HG03045 (cell line): ENCODE measurements around the gene SPIRE2.
"Not testable (repeated sequence)": the region's sequence is repeated elsewhere in the genome, so short reads cannot be mapped to it uniquely, and the experiment has no call there.

Experiments
- ATAC-seq: cut with Tn5 transposase; IDR thresholded peaks from one replicate; pipeline ENCODE4 v1.9.1; 2021; ENCODE audit warnings: mild to moderate bottlenecking, moderate library complexity; ENCODE audit not compliant: unreplicated experiment

The SPIRE2 gene

DNA sequence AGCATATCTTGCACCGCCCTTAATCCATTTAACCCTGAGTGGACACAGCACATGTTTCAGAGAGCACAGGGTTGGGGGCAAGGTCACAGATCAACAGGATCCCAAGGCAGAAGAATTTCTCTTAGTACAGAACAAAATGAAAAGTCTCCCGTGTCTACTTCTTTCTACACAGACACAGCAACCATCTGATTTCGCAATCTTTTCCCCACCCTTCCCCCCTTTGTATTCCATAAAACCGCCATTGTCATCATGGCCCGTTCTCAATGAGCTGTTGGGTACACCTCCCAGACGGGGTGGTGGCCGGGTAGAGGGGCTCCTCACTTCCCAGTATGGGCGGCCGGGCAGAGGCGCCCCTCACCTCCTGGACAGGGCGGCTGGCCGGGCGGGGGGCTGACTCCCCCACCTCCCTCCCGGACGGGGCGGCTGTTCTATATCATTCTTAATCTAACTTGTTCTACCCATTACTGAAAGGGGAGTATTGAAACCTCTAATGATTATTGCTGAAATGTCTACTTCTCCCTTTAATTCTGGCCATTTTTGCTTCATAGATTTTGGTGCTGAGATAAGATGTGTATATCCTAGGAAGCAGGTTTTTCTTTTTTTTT, 21.6 kb upstream of the SPIRE2 start:
- not testable (repeated sequence) for ATAC-seq

DNA sequence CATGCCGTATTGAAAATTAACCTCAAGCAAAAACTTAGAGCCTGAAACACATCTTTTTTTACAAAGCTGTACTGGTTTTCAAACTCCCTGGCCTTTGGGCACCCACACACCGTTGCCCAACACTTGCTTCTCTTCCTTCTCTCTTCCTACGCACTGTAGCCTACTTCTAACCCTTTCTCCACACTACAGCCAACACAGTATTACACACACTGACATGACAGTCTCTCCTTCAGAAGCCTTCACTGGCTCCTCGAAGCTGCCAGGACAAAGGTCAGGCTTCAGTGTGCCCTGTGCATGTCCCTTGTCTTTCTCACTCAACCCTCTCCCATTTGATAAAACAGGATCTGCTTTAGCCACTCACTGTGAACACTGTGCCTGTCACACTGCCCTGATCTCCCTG, 19.8 kb upstream of the SPIRE2 start:
- no peak for ATAC-seq

DNA sequence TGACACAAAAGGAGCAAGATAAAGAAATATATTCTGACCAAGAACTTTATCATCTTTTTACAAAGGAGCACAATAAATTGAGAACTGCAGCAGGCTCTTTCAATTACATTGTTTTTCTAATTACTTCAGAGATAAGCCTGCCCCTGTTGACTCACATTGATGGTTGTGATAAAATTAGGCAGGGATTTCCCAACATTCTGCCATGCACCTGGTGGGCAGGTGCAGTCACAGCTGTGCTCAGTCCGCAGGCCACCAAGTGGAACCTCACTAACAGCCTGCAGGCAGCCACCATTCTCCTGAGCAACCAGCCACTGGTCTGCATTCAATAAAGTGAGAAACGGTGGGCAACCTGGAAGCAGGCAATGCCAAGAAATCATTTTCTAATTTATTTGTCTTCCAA, 17.0 kb upstream of the SPIRE2 start:
- ATAC-seq, result no peak

DNA sequence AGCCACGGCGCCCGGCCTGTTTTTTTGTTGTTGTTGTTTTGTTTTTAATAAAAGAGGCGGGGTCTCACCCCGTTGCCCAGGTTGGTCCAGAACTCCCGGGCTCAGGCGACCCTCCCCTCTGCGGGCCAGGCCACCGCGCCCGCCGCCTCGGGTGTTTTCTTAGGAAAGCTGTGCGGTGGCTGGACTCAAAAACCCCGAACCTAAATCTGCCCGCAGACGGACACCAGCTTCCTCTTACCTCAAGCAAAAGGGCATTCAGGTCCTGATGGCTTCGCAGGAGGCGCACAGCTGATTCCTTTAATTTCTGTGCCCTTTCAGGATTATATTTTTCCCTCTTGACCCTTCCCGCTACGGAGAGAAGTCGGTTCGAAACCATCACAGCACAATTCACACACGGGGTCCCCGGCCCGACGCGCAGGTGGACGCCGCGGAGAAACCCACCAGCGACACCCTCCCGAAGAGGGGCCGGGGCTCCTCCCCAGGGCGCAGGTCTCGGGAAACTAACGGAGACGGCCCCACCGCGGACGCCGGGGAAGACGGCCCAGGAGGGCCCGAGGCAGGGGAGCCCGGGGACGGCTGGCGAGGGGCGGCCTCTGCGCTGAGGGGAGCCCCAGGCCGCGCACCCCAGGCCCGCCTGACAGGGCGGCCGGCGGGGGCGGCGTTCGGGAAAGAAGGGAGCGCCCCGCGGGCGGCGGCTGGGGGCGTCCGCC, 12.5 kb upstream of the SPIRE2 start:
- ATAC-seq, result peak; percentile 27

DNA sequence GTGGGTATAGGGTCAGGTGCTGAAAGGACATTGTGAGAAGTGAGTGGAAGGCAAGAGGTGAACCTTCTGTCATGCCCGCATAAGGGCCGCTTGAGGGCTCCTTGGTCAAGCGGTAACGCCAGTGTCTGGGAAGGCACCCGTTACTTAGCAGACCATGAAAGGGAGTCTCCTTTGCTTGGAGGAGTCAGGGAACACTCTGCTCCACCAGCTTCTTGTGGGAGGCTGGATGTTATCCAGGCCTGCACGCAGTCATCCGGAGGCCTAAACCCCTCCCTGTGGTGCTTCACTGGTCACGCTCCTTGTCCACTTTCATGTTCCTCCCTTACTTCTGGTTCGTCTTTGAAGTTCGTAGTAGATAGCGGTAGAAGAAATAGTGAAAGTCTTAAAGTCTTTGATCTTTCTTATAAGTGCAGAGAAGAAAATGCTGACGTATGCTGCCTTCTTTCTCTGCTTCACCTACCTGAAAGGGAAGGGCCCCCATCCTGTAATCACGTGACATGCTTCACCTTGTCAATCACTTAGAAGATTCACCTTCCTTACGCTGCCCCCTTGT, 9.3 kb upstream of the SPIRE2 start:
- ATAC-seq, result not testable (repeated sequence)

DNA sequence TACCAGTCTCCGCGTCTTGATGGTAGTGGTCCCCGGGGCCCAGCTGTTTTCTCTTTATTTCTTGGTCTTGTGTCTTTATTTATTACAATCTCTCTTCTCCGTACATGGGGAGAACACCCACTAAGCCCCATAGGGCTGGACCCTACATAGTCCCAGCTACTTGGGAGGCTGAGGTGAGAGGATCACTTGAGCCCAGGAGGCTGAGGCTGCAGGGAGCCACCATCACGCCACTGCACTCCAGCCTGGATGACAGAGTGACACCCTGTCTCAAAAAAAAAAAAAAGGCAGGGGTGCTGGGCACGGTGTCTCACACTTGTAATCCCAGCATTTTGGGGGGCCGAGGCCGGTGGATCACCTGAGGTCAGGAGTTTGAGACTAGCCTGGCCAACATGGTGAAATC, 8.8 kb upstream of the SPIRE2 start:
- not testable (repeated sequence) for ATAC-seq

DNA sequence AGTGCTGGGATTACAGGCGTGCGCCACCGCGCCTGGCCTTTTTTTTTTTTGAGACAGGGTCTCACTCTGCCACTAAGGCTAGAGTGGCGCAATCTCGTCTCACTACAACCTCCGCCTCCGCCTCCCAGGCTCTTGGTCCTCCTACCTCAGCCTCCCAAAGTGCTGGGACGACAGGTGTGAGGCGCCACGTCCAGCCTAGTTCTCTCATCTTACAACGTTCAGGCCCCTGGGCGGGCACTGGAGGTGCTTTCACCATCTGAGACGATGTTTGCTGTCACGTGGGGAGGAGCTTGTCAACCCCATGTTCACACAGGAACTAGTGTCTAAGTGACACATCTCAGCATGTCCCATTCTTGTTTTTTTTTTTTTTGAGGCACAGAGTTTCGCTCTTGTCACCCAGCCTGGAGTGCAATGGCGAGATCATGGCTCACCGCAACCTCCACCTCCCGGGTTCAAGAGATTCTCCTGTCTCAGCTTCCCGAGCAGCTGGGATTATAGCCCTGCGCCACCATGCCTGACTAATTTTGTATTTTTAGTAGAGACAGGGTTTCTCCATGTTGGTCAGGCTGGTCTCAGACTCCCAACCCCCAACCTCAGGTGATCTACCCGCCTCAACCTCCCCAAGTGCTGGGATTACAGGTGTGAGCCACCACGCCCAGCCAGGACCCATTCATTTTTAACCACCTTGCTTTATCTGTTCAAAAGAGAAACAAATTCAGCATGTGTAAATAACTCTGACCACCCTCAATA, 6.7 kb upstream of the SPIRE2 start:
- ATAC-seq, result no peak

DNA sequence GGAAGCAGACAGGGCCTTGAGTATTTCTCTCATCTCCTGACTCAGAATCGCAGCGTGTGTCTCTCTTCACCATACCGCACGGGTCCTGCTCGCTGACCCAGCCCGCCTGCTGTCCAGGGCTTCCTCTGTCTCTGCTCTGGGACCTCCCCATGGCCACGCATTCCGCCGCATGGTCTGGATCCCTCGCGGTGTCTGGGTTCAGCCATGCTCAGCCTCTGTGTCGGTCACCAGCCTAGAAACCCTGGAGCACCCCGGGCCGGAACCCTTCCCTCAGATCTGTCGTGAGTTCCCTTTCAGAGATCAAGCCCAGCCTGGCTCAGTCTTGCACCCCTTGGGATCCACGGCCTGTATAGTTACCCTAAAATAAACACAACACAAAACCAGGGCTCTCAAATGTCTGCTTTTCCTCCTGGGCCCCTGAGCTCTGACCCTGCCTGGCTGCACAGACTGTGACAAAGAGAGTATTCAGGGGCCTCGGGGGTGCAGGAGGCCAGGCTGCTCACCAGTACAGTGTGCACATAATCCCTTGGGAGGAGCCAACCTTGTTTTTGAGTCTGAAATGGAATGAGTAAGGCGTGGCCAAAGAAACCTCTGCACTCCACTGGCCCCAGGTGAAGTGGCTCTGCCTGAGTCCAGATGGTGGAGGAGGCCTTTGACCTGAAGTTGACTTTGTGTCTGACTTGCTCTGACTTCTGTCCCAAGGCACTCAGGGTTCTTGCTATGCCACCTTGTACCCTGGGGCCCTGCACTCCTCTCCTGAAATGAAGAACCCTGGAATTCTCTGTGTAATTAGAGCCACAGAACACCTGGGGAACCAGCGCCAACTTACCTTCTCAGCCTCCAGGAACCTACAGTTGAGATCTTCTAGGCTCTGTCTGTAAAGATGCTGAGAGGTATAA, 5.8 kb upstream of the SPIRE2 start:
- no peak for ATAC-seq

DNA sequence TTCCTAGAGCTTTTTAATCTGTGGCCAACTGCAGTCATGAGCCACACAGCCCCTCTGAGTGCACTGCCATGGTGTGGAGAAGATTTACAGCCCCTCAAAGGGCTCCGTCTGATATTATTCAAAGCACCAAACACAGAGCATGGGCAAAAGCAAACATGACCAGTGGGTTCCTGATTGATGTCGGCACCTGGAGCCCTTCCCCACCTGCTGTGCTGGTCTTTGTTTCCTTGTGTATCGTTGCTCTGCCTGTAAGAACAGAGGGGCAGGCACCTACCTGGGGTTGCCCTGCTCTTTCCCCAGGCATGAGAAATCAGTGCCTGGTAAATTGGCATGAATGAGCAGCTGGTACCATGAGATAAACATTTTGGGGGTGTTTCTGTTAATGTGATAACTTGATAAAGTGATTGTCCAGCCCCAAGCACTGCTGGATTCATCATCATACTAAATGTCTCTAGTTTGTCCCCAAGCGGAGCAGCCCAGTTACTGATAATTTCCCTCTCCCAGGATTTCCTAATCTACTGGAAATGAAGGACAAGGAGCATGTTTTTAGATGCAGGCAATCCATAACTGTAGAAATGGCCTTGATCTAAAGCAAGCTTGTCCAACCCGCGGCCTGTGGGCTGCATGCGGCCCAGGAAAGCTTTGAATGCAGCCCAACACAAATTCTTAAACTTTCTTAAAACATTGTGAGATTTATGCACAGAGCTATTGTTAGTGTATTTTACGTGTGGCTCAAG, 5.0 kb upstream of the SPIRE2 start:
- no peak for ATAC-seq

DNA sequence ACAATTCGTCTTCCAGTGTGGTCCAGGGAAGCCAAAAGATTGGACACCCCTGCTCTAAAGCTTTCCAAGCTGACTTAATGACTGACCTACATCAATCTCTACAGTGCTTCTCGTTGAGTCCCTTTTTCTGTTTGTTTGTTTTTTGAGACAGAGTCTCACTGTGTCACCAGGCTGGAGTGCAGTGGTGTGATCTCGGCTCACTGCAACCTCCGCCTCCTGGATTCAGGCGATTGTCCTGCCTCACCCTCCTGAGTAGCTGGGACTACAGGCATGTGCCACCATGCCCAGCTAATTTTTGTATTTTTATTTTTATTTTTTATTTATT, 4.5 kb upstream of the SPIRE2 start:
- ATAC-seq, result not testable (repeated sequence)

DNA sequence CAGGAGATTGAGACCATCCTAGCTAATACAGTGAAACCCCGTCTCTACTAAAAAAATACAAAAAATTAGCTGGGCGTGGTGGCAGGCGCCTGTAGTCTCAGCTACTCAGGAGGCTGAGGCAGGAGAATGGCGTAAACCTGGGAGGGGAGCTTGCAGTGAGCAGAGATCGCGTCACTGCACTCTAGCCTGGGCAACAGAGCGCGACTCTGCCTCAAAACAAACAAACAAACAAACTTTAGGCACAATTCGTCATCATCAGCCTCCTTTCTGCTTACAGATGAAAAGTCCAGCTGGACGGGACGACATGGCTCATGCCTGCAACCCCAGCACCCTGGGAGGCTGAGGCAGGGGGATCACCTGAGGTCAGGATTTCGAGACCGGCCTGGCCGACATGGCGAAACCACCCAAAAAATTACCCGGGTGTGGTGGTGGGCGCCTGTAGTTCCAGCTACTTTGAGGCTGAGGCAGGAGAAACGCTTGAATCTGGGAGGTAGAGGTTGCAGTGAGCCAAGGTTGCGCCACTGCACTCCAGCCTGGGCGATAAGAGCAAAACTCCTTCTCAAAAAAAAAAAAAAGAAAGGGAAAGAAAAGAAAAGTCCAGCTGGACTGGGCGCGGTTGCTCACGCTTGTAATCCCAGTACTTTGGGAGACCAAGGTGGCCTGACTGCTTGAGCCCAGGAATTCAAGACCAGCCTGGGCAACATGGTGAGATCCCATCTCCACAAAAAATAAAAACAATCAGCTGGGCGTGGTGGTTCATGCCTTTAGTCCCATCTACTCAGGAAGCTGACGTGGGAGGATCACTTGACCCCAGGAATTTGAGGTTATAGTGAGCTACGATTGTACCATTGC, 1.5 kb upstream of the SPIRE2 start:
- no peak for ATAC-seq

DNA sequence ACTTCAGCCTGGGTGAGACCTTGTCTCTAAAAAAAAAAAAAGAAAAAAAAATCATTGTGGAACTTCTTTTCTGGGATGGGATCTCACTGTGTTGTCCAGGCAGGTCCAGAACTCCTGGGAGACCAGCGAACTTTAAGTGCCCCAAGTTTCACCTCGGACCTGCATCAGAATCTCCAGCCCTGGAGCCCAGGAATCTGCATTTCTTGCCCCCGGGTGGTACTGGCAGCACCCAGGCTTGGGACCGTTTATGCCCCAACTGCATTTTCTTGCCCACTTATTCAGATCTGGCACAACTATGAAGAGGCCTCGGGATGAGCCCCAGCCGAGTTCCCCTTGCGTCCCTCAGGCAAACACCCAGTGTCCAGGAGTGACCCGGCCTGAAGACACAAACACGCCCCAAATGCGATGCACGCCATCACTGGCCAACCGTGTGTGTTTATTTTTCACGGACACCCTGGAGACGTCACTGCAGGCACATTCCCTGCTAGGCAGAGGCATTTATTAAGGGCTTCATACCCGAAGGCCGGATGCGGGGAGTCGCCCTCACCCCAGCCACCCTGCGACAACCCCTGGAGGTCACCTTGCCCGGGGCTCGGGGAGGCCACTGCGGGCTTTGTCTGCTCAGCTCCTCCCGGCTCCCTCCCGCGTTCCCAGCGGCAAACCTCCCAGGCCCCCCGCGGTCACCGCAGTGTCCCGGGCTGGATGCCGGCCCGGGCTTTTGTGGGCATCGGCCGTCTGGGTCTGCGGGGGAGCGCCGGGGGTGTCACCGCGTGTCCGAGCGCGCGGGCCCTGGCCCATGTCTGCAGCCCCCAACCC, 684 bp upstream of the SPIRE2 start:
- ATAC-seq, result no peak

DNA sequence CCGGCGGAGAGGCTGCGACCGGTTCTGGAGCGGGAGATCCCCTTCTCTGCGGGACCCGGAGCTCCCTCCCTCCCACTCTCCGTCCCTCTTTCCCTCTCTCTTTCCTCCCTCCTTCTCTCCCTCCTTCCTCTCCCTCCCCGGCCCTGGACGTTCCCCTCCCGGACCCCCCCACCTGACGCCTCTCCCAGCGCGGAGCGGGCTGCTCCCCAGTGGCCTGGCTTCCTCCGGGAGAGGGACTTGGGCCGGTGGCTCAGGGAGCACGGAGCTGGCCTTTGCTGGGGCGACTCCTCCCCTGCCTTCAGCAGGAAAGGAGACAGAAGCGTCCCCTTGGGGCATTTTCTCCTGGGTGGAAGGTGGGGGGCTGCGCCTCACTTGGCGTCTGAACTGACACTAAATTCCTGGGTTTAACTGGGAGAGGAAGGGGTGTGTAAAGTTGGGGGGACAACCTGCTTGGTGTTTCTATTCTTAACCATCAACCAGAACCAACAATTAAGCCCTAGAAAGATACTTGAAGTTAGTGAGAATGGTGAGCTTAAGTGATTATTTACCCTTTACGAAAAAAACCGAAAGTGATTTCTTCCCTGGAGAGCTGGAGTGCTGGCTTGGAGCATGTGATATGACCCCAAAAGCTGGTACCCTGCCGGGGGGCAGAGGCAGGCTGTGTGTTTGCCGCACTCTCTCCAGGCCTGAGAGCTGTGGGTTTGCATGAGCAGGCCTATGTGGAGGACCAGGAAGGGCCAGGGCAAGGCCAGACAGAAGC, 775 bp downstream of the SPIRE2 start:
- ATAC-seq, result no peak

DNA sequence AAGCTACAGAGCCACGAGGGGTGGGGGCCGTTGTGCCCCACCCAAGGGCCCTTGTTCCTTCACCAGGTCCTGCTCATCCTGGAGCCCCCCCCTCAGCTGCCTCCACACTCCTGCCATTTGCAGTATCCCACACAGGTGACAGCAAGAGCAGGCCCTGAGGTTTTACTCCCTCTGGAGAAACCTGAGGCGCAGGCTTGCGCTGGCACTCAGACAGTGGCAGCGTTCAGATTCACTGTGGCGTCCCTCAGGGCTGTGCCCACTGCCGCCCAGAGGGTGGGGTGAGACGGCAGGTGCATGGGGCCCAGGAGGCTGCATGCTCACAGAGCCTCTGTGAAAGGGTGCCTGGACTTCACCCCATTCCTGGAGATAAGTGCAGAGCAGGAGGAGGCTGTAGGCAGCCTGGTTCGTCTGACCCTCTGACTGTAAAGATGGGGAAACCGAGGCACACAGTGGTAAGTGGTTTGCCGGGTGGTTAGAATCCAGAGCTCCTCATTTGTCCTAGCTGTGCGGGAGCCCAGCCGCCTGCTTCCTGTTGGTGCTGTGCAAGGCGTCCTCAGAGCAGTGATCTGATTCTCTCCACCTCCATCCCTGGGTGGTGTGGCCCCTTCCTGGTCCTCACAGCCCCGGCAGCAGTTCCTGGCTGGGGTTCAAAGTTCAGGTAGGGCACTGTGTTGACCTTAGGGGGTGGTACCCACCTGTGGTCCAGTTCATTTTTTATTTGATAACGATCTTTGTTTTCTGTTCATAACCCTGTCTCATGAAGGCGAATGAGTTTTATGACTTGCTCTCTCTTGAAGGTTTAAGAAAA, 1.6 kb downstream of the SPIRE2 start:
- ATAC-seq, result no peak

DNA sequence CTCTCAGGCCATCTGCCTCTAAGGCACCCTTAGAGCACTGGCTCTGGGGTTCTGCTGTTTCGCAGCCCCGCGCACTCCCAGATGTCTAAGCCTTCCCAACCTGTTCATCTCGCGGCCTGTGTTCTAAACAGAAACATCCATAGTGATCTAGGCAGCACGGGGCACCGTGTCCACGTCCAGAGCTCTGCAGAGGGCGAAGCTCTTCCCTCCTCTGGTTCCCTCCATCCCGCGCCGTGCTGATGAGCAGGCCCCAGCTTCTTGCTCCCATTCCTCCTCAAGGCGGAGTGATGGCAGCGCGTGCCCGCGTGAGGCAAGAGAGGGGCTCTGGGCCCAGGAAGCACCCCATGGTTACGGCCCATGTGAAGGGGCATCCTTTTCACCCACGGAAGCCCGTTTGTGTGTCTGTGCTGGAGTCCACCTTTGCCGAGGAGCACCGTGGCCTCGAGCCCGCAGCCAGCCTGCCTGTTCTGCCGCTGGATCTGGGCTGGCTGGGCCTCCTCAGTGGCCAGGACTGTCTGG, 3.6 kb downstream of the SPIRE2 start:
- no peak for ATAC-seq

DNA sequence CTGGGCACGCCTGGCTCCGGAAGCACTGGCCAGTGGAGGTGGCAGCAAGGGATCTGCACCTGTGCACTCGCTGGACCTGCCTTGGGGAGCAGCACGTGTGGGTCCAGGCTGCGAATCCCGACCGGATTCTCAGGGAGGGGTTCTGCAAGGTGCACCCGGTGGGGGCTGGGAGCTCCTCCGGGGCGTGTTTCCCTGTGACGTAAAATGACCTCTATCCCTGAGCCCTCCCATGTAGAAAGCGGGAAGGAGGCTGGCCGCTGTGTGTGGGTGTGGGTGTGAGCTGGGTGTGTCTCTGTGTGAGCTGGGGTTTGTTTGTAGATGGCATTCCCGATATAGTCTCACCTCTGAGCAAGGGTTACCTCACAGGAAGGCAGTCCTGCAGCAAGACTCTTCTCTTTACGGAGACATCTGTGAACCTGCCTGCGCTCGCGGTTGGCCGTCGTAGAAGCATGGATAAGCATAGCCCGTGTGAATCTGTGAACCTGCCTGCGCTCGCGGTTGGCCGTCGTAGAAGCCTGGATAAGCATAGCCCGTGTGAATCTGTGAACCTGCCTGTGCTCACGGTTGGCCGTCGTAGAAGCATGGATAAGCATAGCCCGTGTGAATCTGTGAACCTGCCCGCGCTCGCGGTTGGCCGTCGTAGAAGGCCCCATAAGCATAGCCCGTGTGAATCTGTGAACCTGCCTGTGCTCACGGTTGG, 5.5 kb downstream of the SPIRE2 start:
- ATAC-seq, result not testable (repeated sequence)
